ENCODE results near the gene DLGAP4. TPM values are rescaled to one million over a fixed set of nuclear protein-coding genes. Genes with fewer than 3 reads are reported as not detected.

The DLGAP4 gene
- total and polyA plus RNA-seq, 2 of the 13 experiments (the other 11 are each of a cell fraction or from before 2014, with no cell fraction given): 15.2 to 26.7 TPM

DNA sequence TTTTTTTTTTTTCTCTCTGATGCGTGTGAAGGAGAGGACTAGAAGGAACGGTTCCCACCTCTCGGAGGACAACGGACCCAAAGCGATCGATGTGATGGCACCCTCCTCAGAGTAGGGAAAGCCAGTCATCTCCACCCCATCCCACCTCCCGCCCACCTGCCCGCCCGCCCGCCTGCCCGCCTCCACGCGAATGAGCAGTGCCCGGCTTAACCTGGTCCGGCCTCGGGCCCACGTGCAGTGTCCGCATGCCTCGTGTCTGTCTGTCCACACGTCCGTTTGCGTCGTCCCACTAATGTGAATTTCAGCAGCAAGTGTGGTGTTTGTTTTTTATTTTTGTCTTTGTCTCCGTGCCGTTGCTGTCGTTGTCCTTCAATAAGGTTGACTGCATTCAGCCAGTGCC, 193.1 kb downstream of the DLGAP4 start:
- Histone ChIP-seq H3K27ac (ENCODE audit: extremely low read length, insufficient read depth, low read length) (no peak overlapping the region), H3K9me3 (ENCODE audit: low read length) (no peaks in the 10 kb centered on the region), H3K9ac (ENCODE audit: insufficient read depth, low read depth, low read length) (no peak overlapping the region), H2AFZ (ENCODE audit: low read length) (no peak overlapping the region), H3K36me3 (replicated peaks in 1 of 2; ENCODE audit: control insufficient read depth in 1 of 2, insufficient read depth in 2 of 2, low read length in 2 of 2) (peaks cover 49 to 67% of the 10 kb centered on the region in 2 experiments), H3K79me2 (ENCODE audit: insufficient read depth, low read length) (peaks cover 3% of the 10 kb centered on the region), H3K4me1 (ENCODE audit: insufficient read depth, low read length) (peaks cover 6% of the 10 kb centered on the region; the same call in 1 of the 2 replicates), H3K4me2 (ENCODE audit: low read depth, low read length) (no peak overlapping the region), H4K20me1 (ENCODE audit: insufficient read depth, low read length) (no peaks in the 10 kb centered on the region; the same call in 1 of the 2 replicates), H3K27me3 (ENCODE audit: control insufficient read depth in 1 of 2, insufficient read depth in 2 of 2, low read length in 2 of 2) (no peaks in the 10 kb centered on the region), H3K4me3 (replicated peaks in 1 of 3; ENCODE audit: insufficient read depth in 1 of 3, low read depth in 2 of 3, low read length in 3 of 3) (no peak overlapping the region)
- ATAC-seq: no peak
- BruUV-seq (replicated peaks): no TSS peak
- intact Hi-C loops (cut with micrococcal nuclease; ENCODE audit: unreplicated experiment): no loop called here
- FAIRE-seq: no peak
- in situ Hi-C loops (cut with HindIII; ENCODE audit: extremely low pct_ligation_motif_present, low pct_unique_long_range_greater_than_20kb): no loop called here
- TF ChIP-seq ZNF205 (CRISPR knock-in tag; IDR thresholded peaks at IDR 0.05): no peak
- no peak for TF ChIP-seq ZNF619 (CRISPR knock-in tag; IDR thresholded peaks at IDR 0.05)
- TF ChIP-seq, protein P1, sequence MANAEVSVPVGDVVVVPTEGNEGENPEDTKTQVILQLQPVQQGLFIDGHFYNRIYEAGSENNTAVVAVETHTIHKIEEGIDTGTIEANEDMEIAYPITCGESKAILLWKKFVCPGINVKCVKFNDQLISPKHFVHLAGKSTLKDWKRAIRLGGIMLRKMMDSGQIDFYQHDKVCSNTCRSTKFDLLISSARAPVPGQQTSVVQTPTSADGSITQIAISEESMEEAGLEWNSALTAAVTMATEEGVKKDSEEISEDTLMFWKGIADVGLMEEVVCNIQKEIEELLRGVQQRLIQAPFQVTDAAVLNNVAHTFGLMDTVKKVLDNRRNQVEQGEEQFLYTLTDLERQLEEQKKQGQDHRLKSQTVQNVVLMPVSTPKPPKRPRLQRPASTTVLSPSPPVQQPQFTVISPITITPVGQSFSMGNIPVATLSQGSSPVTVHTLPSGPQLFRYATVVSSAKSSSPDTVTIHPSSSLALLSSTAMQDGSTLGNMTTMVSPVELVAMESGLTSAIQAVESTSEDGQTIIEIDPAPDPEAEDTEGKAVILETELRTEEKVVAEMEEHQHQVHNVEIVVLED (CRISPR knock-in tag; IDR thresholded peaks at IDR 0.05; ENCODE audit: borderline replicate concordance): no peak
- TF ChIP-seq ZNF546 (CRISPR knock-in tag; conservative IDR thresholded peaks at IDR 0.05): no peak
- no peak for TF ChIP-seq ZNF343 (CRISPR knock-in tag; IDR thresholded peaks at IDR 0.05)
- TF ChIP-seq, protein P2, sequence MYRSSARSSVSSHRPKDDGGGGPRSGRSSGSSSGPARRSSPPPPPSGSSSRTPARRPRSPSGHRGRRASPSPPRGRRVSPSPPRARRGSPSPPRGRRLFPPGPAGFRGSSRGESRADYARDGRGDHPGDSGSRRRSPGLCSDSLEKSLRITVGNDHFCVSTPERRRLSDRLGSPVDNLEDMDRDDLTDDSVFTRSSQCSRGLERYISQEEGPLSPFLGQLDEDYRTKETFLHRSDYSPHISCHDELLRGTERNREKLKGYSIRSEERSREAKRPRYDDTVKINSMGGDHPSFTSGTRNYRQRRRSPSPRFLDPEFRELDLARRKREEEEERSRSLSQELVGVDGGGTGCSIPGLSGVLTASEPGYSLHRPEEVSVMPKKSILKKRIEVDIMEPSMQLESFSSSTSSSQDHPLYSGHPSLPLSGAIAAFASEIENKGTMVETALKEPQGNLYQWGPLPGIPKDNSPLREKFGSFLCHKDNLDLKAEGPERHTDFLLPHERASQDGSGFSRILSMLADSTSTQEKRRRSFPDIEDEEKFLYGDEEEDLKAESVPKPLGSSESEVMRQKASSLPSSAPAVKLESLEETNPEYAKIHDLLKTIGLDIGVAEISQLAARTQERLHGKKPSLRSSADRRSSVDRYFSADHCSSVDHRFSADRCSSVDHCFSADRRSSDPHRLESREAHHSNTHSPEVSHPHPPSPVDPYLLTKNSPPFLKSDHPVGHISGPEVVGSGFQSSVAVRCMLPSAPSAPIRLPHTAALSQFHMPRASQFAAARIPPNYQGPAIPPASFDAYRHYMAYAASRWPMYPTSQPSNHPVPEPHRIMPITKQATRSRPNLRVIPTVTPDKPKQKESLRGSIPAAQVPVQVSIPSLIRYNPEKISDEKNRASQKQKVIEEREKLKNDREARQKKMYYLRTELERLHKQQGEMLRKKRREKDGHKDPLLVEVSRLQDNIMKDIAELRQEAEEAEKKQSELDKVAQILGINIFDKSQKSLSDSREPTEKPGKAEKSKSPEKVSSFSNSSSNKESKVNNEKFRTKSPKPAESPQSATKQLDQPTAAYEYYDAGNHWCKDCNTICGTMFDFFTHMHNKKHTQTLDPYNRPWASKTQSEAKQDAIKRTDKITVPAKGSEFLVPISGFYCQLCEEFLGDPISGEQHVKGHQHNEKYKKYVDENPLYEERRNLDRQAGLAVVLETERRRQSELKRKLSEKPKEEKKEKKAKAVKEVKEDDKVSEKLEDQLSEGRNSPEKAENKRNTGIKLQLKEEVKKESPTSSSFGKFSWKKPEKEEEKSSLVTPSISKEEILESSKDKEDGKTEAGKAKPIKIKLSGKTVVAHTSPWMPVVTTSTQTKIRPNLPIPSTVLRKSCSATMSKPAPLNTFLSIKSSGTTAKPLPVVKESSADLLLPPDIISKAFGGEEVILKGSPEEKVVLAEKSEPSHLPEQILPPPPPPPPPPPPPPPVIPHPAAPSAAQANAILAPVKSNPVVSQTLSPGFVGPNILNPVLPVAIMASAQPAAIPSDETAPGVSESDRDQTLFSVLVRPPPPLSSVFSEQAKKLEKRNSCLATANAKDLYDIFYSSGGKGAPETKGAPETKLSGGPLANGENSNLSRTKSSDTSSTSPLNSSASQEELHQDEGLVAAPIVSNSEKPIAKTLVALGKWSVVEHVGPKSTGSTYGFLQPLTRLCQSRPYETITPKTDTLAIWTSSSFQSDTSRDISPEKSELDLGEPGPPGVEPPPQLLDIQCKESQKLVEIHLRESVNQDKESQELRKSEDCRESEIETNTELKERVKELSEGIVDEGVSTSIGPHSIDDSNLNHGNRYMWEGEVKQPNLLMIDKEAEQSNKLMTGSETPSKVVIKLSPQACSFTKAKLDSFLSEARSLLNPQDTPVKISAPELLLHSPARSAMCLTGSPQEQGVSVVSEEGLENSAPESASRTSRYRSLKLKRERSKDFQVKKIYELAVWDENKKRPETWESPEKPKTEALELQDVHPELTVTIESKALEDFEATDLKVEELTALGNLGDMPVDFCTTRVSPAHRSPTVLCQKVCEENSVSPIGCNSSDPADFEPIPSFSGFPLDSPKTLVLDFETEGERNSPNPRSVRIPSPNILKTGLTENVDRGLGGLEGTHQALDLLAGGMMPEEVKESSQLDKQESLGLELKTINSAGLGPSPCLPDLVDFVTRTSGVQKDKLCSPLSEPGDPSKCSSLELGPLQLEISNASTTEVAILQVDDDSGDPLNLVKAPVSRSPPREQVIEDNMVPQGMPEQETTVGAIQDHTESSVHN (CRISPR knock-in tag; IDR thresholded peaks at IDR 0.05): no peak
- no peak for TF ChIP-seq SMARCC2 (IDR thresholded peaks at IDR 0.05)
- TF ChIP-seq EZH2 (conservative IDR thresholded peaks at IDR 0.05; ENCODE audit: low read depth, low read length): no peak
- no peak for TF ChIP-seq SIN3A (IDR thresholded peaks at IDR 0.05; ENCODE audit: borderline replicate concordance, low read depth, low read length)
- no peak for TF ChIP-seq ZNF460 (CRISPR knock-in tag; IDR thresholded peaks at IDR 0.05; ENCODE audit: borderline replicate concordance)
- TF ChIP-seq, protein P3, sequence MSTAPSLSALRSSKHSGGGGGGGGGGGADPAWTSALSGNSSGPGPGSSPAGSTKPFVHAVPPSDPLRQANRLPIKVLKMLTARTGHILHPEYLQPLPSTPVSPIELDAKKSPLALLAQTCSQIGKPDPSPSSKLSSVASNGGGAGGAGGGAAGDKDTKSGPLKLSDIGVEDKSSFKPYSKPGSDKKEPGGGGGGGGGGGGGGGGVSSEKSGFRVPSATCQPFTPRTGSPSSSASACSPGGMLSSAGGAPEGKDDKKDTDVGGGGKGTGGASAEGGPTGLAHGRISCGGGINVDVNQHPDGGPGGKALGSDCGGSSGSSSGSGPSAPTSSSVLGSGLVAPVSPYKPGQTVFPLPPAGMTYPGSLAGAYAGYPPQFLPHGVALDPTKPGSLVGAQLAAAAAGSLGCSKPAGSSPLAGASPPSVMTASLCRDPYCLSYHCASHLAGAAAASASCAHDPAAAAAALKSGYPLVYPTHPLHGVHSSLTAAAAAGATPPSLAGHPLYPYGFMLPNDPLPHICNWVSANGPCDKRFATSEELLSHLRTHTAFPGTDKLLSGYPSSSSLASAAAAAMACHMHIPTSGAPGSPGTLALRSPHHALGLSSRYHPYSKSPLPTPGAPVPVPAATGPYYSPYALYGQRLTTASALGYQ (CRISPR knock-in tag; IDR thresholded peaks at IDR 0.05): no peak
- no peak for TF ChIP-seq KDM5A (IDR thresholded peaks at IDR 0.05; ENCODE audit: borderline replicate concordance, low read length)
- no peak for TF ChIP-seq ZMAT3 (CRISPR knock-in tag; conservative IDR thresholded peaks at IDR 0.05)
- no peak for TF ChIP-seq NFRKB (IDR thresholded peaks at IDR 0.05)
- POLR2A ChIA-PET: no interaction called here
- no peak for DNase-seq (ENCODE audit: low spot score)
- CTCF ChIA-PET (ENCODE audit: low intra/inter-chr PET ratio, low total read pairs): no interaction called here
- WGBS (ENCODE audit: low lambda C conversion rate): 98% methylated on average over 26 of the region's 26 CpGs

Data from HepG2 (cell line).